Testis (tissue), 3 donors: ENCODE data around the gene WDR82. TPM values are rescaled to one million over a fixed set of nuclear protein-coding genes. Genes with fewer than 3 reads are reported as not detected.

Experiments used
- DNase-seq: peaks from one replicate; pipeline ENCODE4 v3.0.0-alpha.2; 2019
- H3K27ac ChIP-seq, 2 donors: fragments of 200-600 bp; sonication (generic); one replicate each; pipeline ENCODE4 v1.5.1; 2019
- H3K27me3 ChIP-seq: fragments of 200-600 bp; sonication (generic); one replicate; pipeline ENCODE4 v1.5.1; 2019
- H3K36me3 ChIP-seq: fragments of 200-600 bp; sonication (generic); one replicate; pipeline ENCODE4 v1.5.1; 2017; ENCODE audit warnings: low read depth; ENCODE audit errors: missing control alignments
- H3K4me1 ChIP-seq: fragments of 200-600 bp; sonication (generic); one replicate; pipeline ENCODE4 v1.5.1; 2019
- H3K4me3 ChIP-seq, 2 donors: fragments of 200-600 bp; sonication (generic); one replicate each; pipeline ENCODE4 v1.5.1; 2017 to 2019
- H3K9me3 ChIP-seq: fragments of 200-600 bp; sonication (generic); one replicate; pipeline ENCODE4 v1.5.1; 2017
- POLR2A ChIP-seq: fragments of 450-650 bp; IDR thresholded peaks from one replicate; pipeline ENCODE4 v1.6.1; 2017; ENCODE audit warnings: antibody characterized with exemption, mild to moderate bottlenecking, moderate library complexity
- WGBS, 2 donors: methylation state at CpG; one replicate each; pipeline ENCODE4 v1.1.5; 2018; 5-methylcytosine and 5-hydroxymethylcytosine counted together
- intact Hi-C: fragments of 100-400 bp; cut with DNase I; formaldehyde crosslinking; loops from one replicate; pipeline ENCODE4 v1.15.1; 2023; ENCODE audit warnings: low total_unique reads
- polyA plus RNA-seq: library from polyadenylated mRNA; stranded (reverse); fragments of 350-450 nt; fragmentation: Illumina TruSeq; extraction: RNeasy Lipid Tissue Mini Kit (QIAGEN cat#74804); gene quantifications from one replicate; pipeline ENCODE4 v1.2.3, GENCODE V29; 2014; ENCODE audit warnings: low read depth, low replicate concordance; ENCODE audit not compliant: insufficient read depth
- total RNA-seq, 2 donors: library from RNA; depleted of rRNA; stranded (reverse); fragments of >200 nt; gene quantifications; one replicate each; pipeline ENCODE4 v1.2.3, GENCODE V29; 2016
- TF ChIP-seq, protein P1 (sequence below), 3 experiments: fragments of 450-650 bp in 2 of 3; fragments of 200-600 bp in 1 of 3; sonication (generic) in 1 of 3; IDR thresholded peaks; one replicate each; pipeline ENCODE4 v1.5.1; 2016 to 2019; ENCODE audit warnings: antibody characterized with exemption in 3 of 3, mild to moderate bottlenecking in 2 of 3, moderate library complexity in 1 of 3

WDR82 gene
- total and polyA plus RNA-seq, 3 donors from 2014 or later = 76.1 to 85.7 (median 80.9) TPM

DNA sequence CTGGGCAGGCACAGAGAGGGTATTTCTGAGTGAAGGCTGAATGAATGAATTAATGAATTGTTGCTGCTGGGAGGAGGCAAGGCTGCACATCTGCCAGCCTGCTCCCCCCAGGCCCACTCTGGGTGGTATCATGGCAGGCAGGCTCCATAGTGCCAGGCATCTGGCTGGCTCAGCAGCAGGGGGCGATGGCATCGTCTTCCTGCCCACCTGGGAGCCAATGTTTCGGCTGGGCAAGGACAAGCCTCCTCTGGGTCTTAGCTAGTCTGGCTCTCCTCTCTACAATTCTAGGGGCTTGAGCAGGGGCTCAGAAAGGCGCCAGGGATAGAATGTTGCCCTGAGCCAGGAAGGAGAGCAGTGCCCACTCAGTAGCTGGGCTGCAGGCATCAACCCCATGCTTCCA, 51.3 kb downstream of the WDR82 start:
- no peak overlapping the region for H3K27ac ChIP-seq
- no peak for DNase-seq
- TF ChIP-seq, protein P1, sequence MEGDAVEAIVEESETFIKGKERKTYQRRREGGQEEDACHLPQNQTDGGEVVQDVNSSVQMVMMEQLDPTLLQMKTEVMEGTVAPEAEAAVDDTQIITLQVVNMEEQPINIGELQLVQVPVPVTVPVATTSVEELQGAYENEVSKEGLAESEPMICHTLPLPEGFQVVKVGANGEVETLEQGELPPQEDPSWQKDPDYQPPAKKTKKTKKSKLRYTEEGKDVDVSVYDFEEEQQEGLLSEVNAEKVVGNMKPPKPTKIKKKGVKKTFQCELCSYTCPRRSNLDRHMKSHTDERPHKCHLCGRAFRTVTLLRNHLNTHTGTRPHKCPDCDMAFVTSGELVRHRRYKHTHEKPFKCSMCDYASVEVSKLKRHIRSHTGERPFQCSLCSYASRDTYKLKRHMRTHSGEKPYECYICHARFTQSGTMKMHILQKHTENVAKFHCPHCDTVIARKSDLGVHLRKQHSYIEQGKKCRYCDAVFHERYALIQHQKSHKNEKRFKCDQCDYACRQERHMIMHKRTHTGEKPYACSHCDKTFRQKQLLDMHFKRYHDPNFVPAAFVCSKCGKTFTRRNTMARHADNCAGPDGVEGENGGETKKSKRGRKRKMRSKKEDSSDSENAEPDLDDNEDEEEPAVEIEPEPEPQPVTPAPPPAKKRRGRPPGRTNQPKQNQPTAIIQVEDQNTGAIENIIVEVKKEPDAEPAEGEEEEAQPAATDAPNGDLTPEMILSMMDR (IDR thresholded peaks at IDR 0.05) = no peak
- no peak for TF ChIP-seq POLR2A
- intact Hi-C loops = no loop called here
- WGBS, 2 donors = 85 to 88% methylated on average over 3 to 4 of the region's 4 CpGs
- H3K27me3 ChIP-seq = no peaks in the 10 kb centered on the region
- H3K9me3 ChIP-seq = no peaks in the 10 kb centered on the region
- no peaks in the 10 kb centered on the region for H3K36me3 ChIP-seq
- H3K4me3 ChIP-seq = no peak overlapping the region
- peaks cover 4% of the 10 kb centered on the region for H3K4me1 ChIP-seq

DNA sequence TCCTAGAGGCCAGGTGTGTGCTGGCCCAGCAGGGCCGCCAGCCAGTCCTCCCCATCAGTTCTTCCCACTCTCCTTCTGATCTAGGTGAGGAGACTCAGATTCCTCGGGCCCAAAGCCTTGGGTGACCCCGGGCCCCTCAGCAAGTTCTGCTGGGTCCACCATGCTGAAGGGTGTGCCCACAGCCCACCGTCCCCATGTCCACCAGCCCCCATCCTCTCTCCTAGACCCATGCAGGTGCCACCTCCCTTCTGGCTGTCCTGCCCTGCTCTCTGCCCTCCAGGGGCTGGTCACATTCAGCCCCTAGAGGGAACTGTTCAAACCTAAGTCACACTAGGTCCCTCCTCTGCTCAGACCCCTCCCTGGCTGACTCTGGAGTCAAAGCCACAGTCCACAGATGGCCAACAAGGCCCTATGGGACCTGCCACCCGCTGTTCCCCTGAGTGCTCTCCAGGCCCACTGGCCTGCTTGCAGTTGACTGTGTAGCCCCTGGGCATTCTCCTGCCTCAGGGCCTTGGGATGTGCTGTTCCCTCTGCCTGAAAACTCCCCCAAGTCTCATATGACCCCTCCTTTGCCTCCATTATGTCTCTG, 52.1 kb downstream of the WDR82 start:
- TF ChIP-seq, protein P1 (IDR thresholded peaks at IDR 0.05) = no peak
- no peak for TF ChIP-seq POLR2A
- no peaks in the 10 kb centered on the region for H3K36me3 ChIP-seq
- no peak for DNase-seq
- no peak overlapping the region for H3K27ac ChIP-seq
- H3K9me3 ChIP-seq = no peaks in the 10 kb centered on the region
- WGBS, 2 donors = 77 to 91% methylated on average over 5 of the region's 5 CpGs
- H3K4me3 ChIP-seq = no peak overlapping the region
- peaks cover 7% of the 10 kb centered on the region for H3K4me1 ChIP-seq
- no peaks in the 10 kb centered on the region for H3K27me3 ChIP-seq
- intact Hi-C loops = no loop called here

DNA sequence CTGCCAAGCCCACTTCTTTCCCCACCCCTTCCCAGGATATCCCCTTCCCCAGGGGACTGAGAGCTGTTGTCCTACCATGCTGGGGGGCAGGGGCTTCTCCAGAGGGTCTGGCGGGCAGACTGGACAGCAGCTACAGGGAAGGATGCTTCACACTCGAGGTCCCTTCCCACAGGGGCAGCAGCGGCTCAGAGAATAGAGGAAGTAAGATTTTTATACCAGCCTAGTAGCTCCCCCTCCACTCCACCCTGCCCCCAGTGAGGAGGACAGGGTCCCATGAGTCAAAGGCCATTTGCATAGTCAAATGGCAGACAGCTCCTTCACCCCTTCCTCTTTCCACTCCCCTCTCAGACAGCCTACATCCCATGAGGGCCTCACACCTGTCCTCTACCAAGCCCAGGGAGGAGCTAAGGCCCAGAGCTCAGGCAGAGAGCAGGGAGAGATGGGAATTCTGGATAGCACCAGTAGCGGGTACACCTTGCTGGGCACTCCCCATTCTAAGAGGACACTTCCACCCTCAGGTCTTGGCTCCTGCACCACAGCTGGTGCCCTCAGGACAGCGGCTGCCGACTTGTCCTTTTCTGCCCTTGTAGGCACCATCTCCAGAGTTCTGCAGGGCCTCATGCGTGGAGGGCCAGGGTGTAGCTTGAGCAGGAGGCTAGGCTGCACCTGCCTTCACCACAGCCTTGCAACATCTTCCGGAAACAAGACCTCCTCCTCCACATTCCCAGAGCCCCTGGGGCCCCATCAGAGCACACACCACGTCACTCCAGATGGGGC, 52.8 kb downstream of the WDR82 start, which contains the start of gene TLR9:
TLR9 (minus strand) TSS at position 194 of the 777 bp plus-strand sequence; CDS start at position 78, 116 bp downstream.
- Histone ChIP-seq H3K4me1 (peaks cover 7% of the 10 kb centered on the region), H3K4me3 (no peak within 1 kb of the TSS), H3K9me3 (no peaks in the 10 kb centered on the region), H3K36me3 (no peaks in the 10 kb centered on the region), H3K27ac (no peak within 1 kb of the TSS), H3K27me3 (no peaks in the 10 kb centered on the region)
- 75 to 77% methylated on average over 6 to 9 of the region's 9 CpGs for WGBS, 2 donors
- no peak for DNase-seq
- TF ChIP-seq POLR2A = no peak
- TF ChIP-seq, protein P1 (IDR thresholded peaks at IDR 0.05) = no peak
- intact Hi-C loops = no loop called here

DNA sequence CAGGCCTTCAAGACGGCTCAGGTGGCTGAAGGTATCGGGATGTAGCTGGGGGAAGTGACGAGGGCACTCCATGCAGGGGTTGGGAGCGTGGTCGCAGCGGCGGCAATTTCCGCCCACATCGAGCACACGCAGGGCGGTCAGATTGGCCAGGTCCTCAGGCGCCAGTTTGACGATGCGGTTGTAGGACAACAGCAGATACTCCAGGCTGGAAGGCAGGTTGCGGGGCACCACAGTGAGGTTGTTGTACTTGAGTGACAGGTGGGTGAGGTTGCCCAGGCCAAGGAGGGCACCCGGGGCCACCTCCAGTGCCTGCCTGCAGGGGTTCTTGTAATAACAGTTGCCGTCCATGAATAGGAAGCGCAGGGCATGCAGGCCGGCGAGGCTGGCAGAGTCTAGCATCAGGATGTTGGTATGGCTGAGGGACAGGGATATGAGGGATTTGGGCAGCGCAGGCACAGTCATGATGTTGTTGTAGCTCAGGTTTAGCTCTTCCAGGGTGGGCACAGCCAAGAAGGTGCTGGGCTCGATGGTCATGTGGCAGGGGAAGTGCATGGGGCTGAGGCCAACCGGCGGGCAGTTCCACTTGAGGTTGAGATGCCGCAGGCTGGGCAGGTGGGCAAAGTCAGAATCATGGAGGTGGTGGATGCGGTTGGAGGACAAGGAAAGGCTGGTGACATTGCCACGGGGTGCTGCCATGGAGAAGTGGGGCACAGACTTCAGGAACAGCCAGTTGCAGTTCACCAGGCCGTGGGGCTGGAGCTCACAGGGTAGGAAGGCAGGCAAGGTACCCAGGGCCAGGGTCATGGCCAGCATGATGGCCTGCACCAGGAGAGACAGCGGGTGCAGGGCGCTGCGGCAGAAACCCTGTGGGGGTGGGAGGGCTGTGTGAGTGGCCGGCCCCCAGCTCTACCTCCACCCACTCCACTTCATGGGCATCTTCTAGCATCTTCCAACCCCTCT, 54.7 kb downstream of the WDR82 start:
- Histone ChIP-seq H3K27me3 (no peaks in the 10 kb centered on the region), H3K9me3 (no peaks in the 10 kb centered on the region), H3K36me3 (no peaks in the 10 kb centered on the region), H3K27ac (no peak overlapping the region), H3K4me1 (peaks cover 7% of the 10 kb centered on the region), H3K4me3 (no peak overlapping the region)
- TF ChIP-seq POLR2A = no peak
- TF ChIP-seq, protein P1 (IDR thresholded peaks at IDR 0.05) = no peak
- intact Hi-C loops = loop anchor here (5.0 kb wide), 1 partner anchor 114 kb away; no protein-coding TSS in a partner anchor
- WGBS, 2 donors = 92% methylated on average over 30 to 32 of the region's 32 CpGs
- DNase-seq = no peak
